ENCODE data around the gene IER5L.
A peak's percentile ranks its signal among the peaks of the same experiment; 100 is the strongest.
"Not testable (repeated sequence)": the region's sequence is repeated elsewhere in the genome, so short reads cannot be mapped to it uniquely, and the experiment has no call there.

IER5L gene

DNA sequence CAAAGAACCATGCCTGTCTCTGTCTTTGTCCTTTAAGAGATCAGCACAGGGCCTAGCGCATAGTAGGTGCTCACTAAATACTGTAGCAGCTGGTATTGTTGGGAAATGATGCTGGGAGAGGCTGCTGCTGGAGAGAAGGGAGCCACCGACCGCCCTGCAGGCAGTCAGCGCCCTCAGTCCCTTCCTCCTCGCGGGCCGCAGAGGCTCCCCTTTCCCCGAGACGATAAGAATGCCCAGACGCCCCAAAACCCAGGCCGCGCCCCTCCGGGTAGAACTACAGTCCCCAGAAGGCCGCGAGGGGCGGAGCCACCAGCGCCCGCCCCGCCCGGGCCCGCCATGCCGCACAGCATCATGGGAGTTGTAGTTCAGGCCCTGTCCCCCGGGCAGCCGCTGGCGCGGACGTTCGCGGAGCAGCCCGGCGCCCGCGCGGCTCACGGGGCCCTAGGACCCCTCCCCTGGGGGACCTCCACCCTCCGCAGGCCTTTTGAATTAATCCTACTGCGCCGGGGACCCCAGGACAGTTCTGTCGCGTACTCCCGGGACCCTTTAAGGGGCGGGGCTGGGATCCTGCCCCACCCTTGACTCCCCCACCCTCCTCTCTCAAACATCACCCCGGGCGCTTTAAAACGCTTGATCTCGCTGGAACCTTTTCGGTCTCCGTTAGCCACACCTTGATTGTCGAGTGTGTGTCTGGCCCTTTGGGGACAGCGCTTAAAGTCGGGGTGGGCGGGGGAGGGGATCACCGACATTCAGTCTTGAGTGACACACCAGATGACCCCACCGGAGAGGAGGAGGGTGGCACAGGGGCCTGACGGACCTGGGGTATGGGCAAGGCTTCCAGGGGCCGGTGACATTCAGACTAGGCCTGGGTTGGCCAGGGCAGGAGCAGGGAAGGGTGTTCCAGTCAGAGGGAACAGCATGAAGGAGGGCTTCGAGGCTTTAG lies 24.8 kb upstream of the IER5L start:
- DNase-seq: peak; percentile 77

DNA sequence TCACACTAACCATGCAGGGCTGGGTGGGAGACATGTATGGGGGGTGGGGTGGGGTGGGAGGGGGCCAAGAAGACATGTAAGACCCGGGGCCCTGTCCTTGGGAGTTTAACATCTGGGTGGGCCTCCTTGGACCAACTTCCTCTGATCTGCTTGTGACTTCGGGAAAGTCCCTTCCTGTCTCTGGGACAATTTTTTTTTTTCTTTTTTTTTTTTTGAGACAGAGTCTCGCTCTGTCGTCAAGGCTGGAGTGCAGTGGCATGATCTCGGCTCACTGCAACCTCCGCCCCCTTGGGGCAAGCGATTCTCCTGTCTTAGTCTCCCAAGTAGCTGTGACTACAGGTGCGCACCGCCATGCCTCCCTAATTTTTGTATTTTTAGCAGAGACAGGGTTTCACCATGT lies 23.8 kb upstream of the IER5L start:
- DNase-seq: no peak

DNA sequence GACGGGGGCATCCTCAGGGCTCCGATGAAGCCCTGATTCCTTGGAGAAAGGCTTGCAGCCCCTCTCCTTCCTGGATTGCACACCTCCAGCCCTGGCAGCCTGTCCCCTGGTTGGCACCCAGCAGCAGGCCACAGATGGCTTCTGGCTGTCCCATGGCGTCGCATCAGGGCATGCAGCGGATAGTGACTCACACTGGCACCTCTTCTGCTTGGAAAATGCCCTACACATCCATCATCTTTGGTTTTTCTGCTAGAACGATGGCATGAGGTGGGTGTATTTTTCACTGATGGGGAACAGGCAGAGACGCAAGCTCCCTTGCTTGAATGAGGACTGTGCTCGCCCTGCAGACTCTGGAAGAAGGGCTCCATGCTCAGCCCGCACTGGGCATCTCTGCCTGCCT lies 23.2 kb upstream of the IER5L start:
- DNase-seq: no peak

DNA sequence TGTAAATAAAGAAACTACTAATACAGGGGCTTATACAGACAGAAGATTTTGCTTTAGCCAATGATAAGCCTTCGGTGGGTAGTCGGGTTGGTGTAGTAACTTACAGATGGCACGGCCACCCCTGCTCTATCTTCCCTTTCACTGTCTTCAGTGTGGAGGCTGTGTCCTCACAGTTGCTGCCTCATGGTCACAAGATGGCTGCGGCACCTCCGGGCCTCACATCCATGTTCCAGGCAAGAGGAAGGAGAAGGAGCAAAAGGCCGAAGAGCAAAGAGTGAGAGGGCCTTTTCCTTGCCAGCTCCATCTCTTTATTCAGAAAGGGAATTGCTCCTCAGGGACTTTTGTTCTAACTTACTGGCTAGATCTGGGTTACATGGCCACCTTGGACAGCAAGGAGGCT lies 22.2 kb upstream of the IER5L start:
- DNase-seq: no peak

DNA sequence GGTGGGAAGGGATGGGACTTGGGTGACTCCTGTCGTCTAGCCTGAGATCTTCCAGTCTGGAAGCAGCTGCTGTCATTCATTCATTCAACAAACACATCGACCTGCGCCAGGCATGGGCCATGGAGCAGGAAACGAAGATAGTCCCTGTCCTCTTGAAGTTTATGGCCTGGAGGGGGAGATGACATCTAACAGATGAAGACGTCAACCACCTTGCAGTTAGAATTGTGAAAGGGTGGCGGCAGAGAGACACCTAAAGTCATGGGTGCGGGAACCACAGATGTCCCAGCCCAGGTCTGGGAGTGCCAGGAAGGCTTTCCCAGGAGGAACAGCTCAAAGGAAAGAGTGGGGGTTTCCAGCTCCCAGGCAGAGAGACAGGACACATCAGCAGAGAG lies 21.0 kb upstream of the IER5L start:
- no peak for DNase-seq

DNA sequence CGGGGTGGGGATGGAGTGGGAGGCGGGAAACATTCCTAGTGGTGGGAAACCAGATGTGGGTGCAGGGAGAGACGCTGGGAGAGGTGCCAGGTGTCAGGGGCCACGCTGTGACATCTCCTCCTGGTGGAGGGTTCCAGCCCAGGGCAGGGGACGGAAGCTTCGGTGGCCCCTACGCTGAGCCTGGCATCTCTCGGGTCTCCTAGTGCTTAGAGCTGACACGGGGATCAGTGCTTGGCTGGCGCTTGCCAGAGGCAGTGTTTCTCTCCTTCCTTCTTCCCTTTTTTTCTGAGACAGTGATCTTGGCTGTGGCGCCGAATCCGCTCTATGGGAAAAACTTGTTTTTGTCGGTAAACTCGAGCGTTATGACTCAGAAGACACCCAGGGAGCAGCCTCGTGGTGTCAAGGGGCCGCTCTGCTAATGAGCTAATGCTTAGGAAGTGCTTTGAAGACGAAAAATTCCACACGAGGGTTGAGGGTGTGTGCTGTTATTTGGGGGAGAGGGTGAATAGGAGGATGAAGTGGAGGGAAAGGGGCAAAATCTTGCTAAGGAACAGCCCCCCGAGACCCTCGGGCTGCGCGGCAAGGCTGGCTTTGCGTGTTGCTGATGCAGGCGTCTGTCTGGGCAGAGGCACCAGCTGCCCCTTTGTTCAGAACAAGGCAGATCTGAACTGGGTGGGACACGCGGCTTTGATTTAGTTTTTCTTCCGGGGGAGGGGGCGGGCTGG lies 20.4 kb upstream of the IER5L start:
- DNase-seq: no peak

DNA sequence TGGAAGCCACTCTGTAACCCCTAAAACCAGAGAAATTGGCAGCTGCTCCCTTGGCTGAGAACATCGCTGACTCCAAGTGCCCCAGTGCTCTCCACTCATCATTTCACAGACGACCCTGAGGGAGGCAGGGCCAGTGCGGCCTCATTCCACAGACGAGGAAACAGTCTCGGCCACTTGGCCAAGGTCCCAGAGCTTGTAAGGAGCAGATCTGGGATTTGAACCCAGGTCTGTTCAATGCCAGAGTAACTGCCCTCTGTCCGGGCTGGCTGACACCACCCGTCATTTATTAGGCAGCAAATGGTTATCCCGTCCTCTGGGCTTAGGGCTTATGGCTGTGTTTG lies 19.9 kb upstream of the IER5L start:
- DNase-seq: no peak

DNA sequence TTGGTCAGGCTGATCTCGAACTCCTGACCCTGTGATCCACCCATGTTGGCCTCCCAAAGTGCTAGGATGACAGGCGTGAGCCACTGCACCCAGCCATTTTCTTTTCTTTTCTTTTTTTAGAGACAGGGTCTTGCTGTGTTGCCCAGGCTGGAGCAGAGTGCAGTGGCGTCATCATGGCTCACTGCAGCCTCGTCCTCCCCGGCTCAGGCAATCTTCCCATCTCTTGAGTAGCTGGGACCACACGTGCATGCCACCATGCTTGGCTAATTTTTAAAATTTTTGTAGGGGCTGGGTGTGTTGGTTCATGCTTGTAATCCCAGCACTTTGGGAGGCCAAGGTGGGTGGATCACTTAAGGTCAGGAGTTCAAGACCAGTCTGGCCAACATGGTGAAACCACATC lies 19.0 kb upstream of the IER5L start:
- not testable (repeated sequence) for DNase-seq

DNA sequence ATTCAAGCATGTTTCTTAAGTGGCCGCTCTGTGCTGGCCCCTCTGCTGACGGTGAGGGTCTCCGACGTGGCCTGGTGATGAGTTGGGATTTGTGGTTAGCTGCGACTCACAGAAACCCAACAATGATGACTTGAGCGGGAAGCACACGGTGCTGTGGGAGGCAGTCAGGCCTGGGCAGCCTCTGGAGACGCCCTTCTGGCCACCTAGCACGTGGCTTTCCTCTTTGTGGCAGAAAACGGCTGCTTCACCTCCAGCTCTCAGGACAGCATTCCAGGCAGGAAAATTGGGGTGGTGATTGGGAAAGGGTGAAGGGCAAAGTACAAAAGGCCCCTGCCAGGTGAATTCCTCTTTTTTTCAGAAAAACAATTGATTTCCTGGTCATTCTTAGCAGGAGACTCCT lies 17.5 kb upstream of the IER5L start:
- no peak for DNase-seq

DNA sequence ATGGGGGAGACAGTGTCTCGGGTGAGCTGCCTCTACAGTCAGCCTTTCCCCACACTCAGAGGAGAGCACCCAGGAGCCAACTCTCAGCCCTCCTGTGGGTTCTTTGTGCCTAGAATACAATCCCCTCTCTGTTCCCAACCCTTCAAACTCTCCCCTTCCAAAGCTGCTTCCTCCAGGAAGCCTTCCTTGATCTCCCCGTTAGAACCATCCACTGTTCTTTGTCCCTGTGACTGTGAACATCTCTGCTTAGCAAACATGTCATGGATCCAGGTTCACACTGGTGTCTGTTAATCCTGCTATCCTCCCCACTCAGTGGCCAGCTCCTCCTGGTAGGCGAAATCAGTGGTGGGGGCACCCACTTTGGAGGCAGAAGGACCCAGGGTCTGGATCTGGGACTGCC lies 16.2 kb upstream of the IER5L start:
- no peak for DNase-seq

DNA sequence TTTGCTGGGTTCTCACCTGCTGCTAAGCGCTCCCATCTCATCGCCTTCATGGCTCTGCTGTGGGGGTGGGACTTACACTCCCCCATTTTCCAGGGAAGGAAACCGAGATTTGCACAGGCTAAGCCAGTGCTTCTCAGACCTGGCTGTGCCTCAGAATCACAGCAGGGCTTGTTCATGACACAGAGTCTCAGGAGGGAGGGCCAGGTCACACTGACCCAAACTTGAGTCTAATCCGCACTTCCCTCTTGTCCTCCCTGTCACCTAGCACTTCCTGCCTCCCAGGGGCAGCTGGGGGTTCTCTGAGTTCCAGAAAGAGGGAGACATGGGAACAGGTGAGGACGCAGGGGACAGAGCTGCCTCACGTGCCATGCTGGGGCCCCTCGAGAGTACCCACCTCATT lies 15.6 kb upstream of the IER5L start:
- no peak for DNase-seq

DNA sequence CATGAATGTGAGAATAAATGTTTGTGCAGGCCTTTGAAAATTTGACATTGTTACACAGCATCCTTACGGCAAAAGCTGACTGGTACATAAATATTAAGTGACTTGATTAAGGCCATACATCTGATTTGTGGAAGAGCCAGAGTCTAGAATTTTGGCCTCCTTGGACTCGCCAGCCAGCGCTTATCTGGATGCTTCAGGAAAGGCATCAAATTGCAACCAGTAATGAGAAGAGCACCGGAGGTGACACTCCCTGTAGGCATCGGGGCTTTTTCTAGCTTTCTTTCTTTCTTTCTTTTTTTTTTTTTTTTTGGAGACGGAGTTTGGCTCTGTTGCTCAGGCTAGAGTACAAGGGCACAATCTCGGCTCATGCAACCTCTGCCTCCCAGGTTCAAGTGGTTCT lies 13.2 kb upstream of the IER5L start:
- no peak for DNase-seq

DNA sequence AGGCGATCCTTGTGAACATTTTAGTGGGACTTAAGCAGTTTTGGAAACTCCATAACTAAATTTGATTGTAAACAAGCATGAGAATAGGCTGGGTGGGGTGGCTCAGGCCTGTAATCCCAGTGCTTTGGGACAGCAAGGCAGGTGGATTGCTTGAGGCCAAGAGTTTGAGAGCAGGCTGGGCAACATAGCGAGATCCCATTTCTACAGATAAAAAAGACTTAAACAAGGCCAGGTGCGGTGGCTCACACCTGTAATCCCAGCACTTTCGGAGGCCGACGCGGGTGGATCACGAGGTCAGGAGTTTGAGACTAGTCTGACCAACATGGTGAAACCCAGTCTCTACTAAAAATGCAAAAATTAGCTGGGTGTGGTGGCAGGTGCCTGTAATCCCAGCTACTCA lies 11.9 kb upstream of the IER5L start:
- DNase-seq: not testable (repeated sequence)

DNA sequence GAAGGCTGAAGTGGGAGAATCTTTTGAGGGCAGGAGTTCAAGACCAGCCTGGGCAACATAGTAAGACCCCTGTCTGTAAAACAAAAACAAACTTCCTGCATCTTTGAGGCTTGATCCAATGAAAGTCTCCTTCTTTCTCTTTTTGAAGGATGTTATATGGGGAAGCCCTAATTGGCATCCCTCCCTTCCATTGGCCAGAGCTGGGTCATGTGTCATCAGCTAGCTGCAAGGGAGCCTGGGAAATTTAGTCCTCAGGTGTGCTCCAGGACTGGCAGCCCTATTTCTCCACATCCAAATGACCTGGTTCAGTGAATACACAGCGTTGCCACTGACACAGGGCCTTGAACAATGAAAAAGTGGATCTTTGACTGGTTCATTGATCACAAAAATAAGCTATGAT lies 9.0 kb upstream of the IER5L start:
- no peak for DNase-seq

DNA sequence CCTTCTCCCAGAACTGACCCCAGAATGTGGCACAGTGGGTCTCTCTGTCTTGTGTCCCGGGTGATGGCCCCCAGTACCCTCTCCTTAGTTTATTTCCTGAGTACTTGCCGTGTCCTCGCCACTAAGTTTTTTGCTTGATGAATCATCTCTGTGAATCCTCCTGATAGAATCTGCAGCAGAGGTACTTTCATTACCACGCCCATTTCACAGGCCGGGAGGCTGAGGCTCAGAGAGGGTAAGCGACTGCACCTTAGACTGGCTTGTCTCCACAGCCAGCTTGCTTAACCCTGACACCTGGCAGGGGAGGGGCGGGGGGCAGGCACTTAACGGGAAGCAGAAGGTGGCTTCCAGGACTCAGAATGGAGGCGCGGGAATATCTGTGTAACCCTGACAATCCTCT lies 7.9 kb upstream of the IER5L start:
- DNase-seq: peak; percentile 26

DNA sequence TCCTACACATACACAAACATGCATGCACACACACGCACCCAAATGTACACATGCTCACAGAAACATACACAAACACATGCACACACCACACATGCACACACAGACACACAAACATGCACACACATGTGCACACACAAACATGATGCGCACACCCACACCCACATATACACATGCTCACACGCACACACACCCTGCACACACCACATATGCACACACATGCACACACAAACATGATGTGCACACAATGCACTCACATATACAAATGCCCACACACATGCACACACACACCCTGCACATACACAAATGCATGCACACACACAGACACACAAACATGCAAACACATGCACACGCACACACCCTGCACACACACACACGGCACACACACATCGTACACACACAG lies 7.3 kb upstream of the IER5L start:
- no peak for DNase-seq

DNA sequence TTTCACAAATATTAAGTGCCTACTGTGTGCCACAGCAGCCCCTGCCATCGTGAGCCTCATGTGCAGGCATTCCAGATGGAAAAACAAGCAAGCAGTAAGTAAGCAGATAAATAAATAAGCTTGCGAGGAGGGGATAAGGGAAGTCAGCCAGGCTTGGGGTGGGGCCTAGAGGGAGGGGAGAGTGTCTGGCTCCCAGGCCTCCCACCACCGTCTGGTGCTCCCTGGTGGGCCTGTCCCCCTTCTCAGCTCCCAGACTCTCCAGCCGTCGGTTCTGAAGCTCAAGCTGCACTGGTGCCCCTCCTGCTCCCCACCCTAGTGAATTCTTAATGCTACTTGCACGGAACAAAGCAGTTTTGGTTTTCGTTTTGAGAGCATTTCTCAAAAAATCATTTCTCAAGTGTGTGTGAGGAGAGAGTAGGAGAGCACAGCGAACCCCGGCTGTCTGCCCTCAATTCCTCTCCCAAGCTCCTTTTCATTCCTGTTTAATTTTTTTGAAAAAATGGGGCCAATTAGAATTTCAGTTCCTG lies 6.6 kb upstream of the IER5L start:
- DNase-seq: peak; percentile 75

DNA sequence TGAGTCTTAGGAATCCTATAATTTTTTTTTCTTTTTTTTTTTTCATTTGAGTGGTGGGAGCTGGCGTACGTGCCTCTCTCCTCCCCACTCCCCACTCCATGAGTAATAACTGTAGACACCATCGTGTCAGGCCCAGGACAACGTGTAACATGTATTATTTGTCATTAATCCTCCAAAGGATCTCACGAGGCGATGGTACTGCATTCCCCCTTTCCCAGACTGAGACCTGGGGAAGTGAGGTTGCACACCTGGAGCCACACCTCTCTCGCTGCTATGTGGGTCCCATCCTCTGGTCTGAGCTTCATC lies 6.1 kb upstream of the IER5L start:
- DNase-seq: peak; percentile 49

DNA sequence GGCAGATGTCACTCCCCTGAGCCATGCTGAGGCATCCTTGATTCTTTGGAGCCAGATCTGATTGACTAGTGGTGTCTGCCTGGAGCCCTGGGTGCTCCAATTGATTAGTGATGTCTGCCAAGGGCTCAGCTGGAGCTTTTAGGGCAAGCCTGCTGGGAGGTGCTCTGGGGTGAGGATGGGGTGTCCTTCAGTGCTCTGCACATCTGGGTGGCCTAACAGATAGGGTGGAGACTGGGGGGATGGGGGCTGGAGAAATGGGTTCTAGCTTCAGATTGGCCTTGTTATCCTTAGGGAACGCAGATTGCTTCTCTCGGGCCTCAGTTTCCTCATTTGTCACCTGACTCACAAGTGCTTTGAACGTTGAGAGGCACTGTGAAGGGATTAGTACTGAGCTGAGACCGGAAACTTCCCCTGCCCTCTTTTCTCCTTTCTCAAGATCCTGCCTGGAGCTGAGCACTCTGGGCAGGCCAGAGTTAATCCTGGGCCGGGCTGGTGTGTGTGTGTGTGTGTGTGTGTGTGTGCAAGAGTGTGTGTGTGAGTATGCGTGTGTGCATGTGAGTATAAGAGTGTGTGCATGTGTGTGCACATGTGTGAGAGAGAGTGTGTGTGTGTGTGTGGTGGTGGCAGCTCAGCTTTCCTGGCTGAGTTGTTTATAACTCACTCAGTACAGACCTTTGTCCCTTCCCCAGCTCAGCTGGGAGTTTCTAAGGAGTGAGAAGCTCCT lies 5.6 kb upstream of the IER5L start:
- DNase-seq: peak; percentile 61

DNA sequence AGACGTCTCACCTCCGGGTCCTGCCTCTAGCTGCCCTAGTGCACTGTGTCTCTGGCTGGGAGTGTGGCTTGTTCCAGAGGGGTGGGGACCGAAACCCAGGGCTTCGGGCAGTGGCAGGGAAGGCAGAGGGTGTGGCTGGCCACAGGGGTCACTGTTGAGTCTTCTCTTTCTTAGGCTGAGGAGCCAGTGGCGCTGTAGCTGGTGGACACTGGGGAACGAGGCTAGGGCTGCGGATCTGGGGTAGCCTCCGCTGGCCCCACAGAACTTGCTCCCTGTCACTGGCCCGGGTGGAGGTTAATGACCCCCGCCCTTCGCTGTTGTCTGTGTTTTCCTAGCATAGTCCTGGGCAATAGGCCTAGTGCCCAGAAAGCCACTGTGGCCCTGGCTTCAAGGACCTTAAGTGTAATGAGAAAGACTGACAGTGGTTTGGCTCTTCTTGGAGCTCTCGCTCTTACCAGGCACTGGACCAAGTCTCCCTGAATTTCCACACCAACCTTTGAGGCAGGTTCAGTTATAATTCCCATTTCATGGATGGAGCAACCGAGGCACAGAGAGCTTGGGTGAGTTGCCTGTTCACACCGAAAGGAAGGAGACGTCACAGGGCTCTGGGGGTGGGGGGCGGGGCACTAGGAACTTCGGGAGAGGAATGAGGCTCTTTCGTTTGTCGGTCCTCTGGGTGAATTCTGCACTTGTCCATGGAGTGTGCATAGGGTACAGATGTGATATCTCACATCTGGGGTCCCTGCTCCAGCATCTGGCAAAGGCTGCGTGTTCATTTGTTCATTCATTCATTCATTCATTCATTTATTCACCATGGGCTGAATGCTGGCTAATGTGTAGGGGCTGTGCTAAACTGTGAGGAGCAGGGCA lies 4.8 kb upstream of the IER5L start:
- peak; percentile 44 for DNase-seq

DNA sequence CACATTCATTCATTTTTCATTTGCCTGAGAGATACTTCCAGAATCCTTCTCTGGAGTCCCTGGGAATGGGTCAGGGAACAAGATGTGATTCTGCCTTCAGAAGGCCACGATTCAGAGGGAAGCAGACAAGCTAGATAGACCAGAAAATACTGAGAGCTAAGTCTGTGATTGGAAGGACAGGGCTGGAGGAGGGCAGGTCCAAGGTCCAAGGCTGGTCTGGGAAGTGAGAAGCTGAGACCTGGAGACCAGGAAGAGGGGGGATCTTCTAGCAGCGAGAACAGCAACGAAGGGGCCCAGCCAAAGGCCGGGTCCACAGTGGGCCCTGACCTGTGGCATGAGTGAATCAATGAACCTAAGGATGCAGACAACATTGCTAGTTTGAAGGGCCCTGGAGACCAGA lies 4.1 kb upstream of the IER5L start:
- no peak for DNase-seq

DNA sequence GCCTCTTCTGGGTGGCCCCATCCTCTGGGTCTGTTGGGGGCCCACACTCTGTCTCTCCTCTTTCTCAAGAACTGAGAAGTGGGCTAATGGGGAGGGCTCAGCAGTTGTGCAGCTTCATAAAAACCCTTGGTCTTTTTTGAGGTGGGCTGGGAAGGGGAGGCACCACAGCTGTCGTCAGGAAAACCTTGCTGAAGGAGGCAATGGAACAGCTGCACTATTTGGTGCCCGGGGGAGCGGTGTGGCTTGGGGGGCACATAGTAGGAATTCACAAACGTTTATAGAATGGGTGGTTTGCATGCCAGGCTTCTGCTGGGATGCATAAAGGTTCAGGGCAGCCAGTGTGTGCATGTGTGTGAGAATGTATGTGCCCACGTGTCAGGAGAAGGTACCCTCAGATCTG lies 3.2 kb upstream of the IER5L start:
- no peak for DNase-seq

Measured in NCI-H82 (cell line).